GM12873 (cell line): ENCODE results near the gene AP5Z1.

Source experiments
- CTCF ChIP-seq: IDR thresholded peaks from 2 replicates; pipeline ENCODE4 v1.5.1; 2012; ENCODE audit warnings: low read depth, mild to moderate bottlenecking, moderate library complexity, low read length, control low read depth; ENCODE audit not compliant: insufficient read depth; ENCODE audit errors: missing control alignments

Gene AP5Z1

GRCh38 chr7:4763794-4764185, 11.6 kb upstream of the AP5Z1 start:
- TF ChIP-seq CTCF, result no peak

- no peak for TF ChIP-seq CTCF
Observed at GRCh38 chr7:4764402-4765007, 10.9 kb upstream of the AP5Z1 start.

GRCh38 chr7:4765776-4766490, 9.5 kb upstream of the AP5Z1 start:
- TF ChIP-seq CTCF, result no peak

GRCh38 chr7:4766666-4767519, 8.5 kb upstream of the AP5Z1 start:
- TF ChIP-seq CTCF, result no peak

- TF ChIP-seq CTCF, result no peak
Observed at GRCh38 chr7:4768597-4769569, 6.5 kb upstream of the AP5Z1 start.

GRCh38 chr7:4769761-4770160, 5.7 kb upstream of the AP5Z1 start:
- TF ChIP-seq CTCF, result no peak

GRCh38 chr7:4770886-4771285, 4.5 kb upstream of the AP5Z1 start:
- TF ChIP-seq CTCF, result no peak
